Neutrophil (primary cell): ENCODE measurements around the gene GLRA3.

Experiments used
- H3K27ac ChIP-seq: fragments of 200-600 bp; sonication (generic); 2 replicates; pipeline ENCODE4 v1.5.1; 2016; ENCODE audit warnings: mild to moderate bottlenecking, moderate library complexity
- H3K27me3 ChIP-seq: fragments of 200-600 bp; sonication (generic); 2 replicates; pipeline ENCODE4 v1.6.0; 2016; ENCODE audit warnings: mild to moderate bottlenecking
- H3K36me3 ChIP-seq: fragments of 200-600 bp; sonication (generic); 2 replicates; pipeline ENCODE4 v1.5.1; 2017
- H3K4me1 ChIP-seq, 2 experiments: fragments of 200-600 bp in 1 of 2; sonication (generic) in 1 of 2; 1 replicate in 1 of 2; 2 replicates in 1 of 2; pipeline versions ENCODE4 v1.5.1 to v1.6.1; 2013 to 2016; ENCODE audit warnings: low read depth in 1 of 2, low read length in 1 of 2, mild to moderate bottlenecking in 1 of 2, moderate library complexity in 1 of 2; ENCODE audit not compliant: control insufficient read depth in 1 of 2, insufficient read depth in 1 of 2
- H3K4me3 ChIP-seq, 2 experiments: fragments of 200-600 bp in 1 of 2; sonication (generic) in 1 of 2; 1 replicate in 1 of 2; 2 replicates in 1 of 2; pipeline ENCODE4 v1.5.1; 2013 to 2016; ENCODE audit warnings: low read depth in 1 of 2, low read length in 1 of 2, mild to moderate bottlenecking in 1 of 2, moderate library complexity in 1 of 2
- H3K9me3 ChIP-seq: fragments of 200-600 bp; sonication (generic); 2 replicates; pipeline ENCODE4 v1.5.1; 2016
- TF ChIP-seq, protein P1 (sequence below): fragments of 200-600 bp; sonication (generic); IDR thresholded peaks from 2 replicates; pipeline ENCODE4 v1.5.1; 2016; ENCODE audit warnings: antibody characterized with exemption

The GLRA3 gene

DNA sequence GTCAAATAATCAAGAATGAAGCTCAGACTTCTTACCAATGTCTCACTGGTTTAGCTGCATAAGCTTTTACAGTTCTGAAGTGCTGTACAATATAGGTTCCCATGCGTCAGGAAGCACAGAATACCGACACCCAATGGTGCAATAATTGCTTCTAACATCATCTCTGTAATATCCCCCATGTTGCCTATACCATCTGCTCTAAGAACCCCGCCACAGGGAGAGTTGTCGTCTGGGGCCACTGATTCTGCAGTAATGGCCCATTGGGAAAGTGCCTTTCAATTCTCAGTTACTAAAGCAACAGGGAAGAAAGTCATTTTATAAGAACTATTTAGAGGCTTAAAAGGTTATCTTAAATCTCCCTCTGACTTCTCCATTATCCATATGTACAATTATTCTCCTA, 94.9 kb downstream of the GLRA3 start:
- Histone ChIP-seq H3K4me1 (no peaks in the 10 kb centered on the region), H3K4me3 (no peak overlapping the region), H3K9me3 (no peaks in the 10 kb centered on the region), H3K27ac (no peak overlapping the region), H3K36me3 (no peaks in the 10 kb centered on the region), H3K27me3 (no peaks in the 10 kb centered on the region)
- TF ChIP-seq, protein P1, sequence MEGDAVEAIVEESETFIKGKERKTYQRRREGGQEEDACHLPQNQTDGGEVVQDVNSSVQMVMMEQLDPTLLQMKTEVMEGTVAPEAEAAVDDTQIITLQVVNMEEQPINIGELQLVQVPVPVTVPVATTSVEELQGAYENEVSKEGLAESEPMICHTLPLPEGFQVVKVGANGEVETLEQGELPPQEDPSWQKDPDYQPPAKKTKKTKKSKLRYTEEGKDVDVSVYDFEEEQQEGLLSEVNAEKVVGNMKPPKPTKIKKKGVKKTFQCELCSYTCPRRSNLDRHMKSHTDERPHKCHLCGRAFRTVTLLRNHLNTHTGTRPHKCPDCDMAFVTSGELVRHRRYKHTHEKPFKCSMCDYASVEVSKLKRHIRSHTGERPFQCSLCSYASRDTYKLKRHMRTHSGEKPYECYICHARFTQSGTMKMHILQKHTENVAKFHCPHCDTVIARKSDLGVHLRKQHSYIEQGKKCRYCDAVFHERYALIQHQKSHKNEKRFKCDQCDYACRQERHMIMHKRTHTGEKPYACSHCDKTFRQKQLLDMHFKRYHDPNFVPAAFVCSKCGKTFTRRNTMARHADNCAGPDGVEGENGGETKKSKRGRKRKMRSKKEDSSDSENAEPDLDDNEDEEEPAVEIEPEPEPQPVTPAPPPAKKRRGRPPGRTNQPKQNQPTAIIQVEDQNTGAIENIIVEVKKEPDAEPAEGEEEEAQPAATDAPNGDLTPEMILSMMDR, result no peak

DNA sequence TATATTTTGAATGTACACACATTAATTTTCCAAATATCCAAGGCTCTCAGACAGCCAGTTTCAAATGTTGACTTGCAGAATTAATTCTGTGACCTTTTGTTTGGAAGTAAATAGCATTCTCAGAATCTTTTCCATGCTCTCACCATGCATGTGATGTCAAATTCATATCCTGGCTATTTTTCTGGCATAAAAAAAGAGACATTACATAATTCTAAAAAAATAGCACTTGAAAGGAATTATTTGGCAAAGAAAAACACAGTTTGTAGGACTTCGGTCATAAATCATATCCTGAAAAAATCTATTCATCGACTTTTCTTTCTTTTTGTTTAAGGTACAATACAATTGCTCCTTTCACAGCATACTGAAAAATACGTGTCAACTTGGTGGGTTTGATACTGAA, 111.2 kb downstream of the GLRA3 start:
- Histone ChIP-seq H3K36me3 (no peaks in the 10 kb centered on the region), H3K4me3 (no peak overlapping the region), H3K4me1 (no peaks in the 10 kb centered on the region), H3K9me3 (no peaks in the 10 kb centered on the region), H3K27ac (no peak overlapping the region), H3K27me3 (peaks cover 5% of the 10 kb centered on the region)
- TF ChIP-seq, protein P1, result no peak

DNA sequence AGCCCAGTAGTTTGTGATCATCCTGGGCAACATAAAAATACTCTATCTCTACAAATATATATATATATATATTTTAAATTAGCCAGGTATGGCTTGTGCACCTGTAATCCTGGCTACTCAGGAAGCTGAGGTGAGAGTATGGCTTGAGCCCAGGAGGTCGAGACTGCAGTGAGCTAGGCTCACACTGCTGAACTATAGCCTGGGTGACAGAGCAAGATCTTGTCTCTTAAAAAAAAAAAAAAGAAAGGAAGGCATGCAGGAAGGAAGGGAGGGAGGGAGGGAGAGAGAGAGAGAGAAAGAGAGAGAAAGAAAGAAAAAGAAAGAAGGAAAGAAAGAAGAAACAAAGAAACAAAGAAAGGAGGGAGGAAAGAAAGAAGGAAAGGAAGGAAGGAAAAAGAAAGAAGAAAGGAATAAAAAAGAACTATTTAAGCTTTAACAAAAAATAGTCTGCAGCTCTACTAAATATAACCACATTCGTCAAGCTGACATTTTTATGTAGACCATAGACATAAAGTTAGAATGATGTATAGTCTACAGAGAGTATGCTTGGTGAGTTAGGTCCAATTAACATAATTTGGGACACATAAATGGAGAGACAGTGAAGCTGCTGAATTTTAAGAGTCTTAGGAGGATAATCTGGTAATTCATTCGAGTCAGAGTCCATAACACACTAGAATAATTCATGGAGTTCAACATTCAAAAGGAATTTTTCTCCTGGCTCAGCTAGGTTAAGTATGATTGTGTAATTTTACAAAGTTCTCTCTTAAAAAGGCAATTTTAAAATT, 111.9 kb downstream of the GLRA3 start:
- H3K36me3 ChIP-seq, result no peaks in the 10 kb centered on the region
- no peak overlapping the region for H3K27ac ChIP-seq
- no peaks in the 10 kb centered on the region for H3K4me1 ChIP-seq
- TF ChIP-seq, protein P1, result no peak
- H3K27me3 ChIP-seq, result peaks cover 5% of the 10 kb centered on the region
- no peaks in the 10 kb centered on the region for H3K9me3 ChIP-seq
- no peak overlapping the region for H3K4me3 ChIP-seq

DNA sequence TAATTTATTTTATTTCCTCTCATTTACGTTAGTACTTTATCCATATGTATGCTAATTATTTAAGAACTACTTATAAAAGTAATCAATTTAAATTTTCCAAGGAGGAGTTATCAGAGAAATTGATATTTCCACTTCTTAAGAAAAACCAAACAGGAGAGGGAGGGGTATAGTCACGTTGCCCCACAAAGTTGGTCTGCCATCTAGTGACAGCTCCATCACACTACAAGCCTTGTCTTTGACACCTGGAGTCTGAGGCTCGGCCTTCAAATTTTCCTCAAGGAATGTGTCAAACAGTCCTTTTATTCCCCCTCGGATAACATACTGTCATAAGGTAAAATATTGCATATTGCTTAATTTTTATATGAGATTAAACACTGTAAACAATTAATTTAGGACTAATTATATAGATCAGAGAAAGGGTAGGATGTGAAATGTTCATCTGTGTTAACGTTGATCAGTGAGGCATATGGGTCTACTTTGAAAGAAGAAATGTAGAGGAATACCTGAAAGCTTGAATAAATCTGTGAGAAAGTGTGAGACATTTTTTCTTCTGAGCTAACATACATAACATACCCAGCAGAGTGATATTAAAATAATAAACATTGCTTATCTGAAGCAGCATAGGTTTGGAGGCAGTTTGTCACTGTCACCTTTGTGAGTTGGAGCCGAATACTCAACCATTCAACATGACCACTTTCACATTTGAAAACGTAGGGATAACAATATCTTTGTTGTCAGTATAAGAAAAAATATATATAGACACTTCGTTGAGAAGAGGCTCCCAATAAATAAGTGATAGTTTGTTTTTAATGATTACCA, 114.4 kb downstream of the GLRA3 start:
- TF ChIP-seq, protein P1, result no peak
- H3K27ac ChIP-seq, result no peak overlapping the region
- H3K4me3 ChIP-seq, result no peak overlapping the region
- H3K36me3 ChIP-seq, result no peaks in the 10 kb centered on the region
- no peaks in the 10 kb centered on the region for H3K9me3 ChIP-seq
- H3K27me3 ChIP-seq, result peaks cover 15% of the 10 kb centered on the region
- H3K4me1 ChIP-seq, result no peaks in the 10 kb centered on the region

DNA sequence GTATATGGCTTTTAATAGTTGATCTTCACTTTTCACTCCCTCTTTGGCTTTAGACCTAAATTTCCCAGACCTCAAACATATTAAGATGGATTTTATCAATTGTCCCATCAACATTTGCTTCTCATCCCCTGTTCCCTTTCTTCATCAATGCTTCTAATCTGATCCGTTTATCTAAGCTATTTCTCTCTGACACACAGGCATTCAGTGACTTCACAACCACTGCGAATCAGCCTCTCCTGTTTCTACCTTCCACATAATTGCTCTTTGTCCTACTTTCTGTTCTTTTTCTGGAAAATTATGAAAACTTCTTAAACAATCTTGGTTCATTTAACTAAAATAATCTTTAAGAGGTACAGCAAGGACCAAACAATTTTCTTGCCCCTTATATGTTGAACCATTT, 115.2 kb downstream of the GLRA3 start:
- H3K9me3 ChIP-seq, result no peaks in the 10 kb centered on the region
- TF ChIP-seq, protein P1, result no peak
- H3K4me3 ChIP-seq, result no peak overlapping the region
- H3K36me3 ChIP-seq, result no peaks in the 10 kb centered on the region
- peaks cover 15% of the 10 kb centered on the region for H3K27me3 ChIP-seq
- H3K27ac ChIP-seq, result no peak overlapping the region
- H3K4me1 ChIP-seq, result no peaks in the 10 kb centered on the region
